Measurements from ENCODE around the gene BCL11A.

BCL11A gene

DNA sequence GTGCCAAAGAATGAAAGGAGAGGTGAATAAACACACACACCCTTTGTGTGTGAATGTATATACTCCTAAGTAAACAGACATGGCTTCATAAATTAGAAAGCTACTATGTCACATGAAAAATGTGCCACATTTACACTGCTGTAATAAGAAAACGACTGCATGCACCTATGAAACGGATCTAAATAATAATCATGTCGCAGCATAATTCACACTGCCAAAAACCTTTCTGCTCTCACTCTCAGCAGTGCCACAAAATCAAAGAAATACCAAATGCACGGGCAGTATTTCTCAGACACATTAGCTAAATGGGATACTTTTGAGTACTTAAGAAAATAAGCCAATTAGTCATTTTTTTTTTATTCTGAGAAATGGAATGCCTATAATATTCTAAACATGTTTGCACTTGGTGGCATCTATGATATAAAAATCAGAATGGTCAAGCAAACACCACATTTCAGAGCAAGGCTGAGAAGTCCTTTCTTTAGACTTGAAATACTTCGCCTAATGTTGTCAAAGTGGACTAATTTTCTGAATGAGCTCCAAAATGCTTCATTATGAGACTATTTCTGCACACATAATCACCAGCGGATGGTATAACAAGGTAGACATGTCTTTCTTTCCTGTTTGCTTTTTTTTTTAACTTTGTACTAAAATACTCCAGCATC lies 6.6 kb downstream of the BCL11A start:
- TF ChIP-seq, protein P1, sequence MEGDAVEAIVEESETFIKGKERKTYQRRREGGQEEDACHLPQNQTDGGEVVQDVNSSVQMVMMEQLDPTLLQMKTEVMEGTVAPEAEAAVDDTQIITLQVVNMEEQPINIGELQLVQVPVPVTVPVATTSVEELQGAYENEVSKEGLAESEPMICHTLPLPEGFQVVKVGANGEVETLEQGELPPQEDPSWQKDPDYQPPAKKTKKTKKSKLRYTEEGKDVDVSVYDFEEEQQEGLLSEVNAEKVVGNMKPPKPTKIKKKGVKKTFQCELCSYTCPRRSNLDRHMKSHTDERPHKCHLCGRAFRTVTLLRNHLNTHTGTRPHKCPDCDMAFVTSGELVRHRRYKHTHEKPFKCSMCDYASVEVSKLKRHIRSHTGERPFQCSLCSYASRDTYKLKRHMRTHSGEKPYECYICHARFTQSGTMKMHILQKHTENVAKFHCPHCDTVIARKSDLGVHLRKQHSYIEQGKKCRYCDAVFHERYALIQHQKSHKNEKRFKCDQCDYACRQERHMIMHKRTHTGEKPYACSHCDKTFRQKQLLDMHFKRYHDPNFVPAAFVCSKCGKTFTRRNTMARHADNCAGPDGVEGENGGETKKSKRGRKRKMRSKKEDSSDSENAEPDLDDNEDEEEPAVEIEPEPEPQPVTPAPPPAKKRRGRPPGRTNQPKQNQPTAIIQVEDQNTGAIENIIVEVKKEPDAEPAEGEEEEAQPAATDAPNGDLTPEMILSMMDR (conservative IDR thresholded peaks at IDR 0.05; ENCODE audit: low read depth, low read length) = no peak
- DNase-seq (ENCODE audit: low read depth) = no peak
- H3K4me3 ChIP-seq (ENCODE audit: low read length) = no peak overlapping the region

DNA sequence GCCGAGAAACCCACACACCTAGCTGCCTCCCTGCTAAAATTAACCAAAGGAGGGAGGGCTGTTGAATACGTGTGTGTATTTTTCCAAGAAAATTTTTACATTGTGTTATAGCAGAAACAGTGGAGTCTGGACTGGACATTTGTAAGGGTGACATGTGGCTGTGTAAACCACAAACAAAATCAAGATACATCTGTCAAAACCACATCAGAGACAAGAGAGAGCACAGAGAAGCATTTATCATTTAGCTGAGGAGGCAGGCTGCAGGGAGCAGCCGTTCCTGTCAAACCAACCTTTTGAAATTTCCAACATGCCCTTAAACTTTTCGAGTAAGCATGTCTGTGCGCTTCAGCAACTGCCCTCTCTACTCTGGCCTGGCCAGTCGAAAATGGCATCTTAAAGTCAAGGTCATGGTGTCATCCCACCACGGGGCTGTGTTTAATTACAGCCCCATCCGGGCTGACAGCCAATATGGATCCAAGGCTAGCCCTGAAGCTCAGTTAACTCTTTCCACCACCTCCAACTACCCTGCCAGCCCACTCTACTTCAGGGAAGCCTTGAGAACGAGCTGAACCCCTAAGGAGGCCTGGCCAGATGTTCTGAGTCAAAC lies 8.4 kb downstream of the BCL11A start:
- TF ChIP-seq, protein P1 (conservative IDR thresholded peaks at IDR 0.05; ENCODE audit: low read depth, low read length) = no peak
- DNase-seq (ENCODE audit: low read depth) = no peak

DNA sequence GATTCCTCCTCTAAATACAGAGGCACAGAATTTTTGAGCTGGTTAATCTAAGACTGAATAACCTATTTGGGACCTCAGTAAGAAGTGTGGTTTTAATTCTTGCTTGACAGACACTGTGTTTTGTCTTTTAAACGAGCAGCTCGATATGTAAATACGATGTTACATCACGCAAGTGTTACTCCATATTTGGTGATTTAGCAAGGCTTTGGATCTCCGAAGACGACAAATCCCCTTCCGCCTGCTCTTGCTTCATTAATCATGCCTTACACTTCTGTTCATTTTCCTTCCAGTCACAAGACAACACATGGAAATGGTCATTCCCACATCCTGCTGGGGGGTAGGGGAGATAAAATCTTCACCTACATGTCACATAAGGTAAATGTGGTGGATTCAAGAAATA lies 9.4 kb downstream of the BCL11A start:
- H3K4me3 ChIP-seq (ENCODE audit: low read length) = no peak overlapping the region
- TF ChIP-seq, protein P1 (conservative IDR thresholded peaks at IDR 0.05; ENCODE audit: low read depth, low read length) = no peak
- DNase-seq (ENCODE audit: low read depth) = no peak

More for the DNA sequence above, 8.4 kb downstream of the BCL11A start:
- no peak overlapping the region for H3K4me3 ChIP-seq (ENCODE audit: low read length)

DNA sequence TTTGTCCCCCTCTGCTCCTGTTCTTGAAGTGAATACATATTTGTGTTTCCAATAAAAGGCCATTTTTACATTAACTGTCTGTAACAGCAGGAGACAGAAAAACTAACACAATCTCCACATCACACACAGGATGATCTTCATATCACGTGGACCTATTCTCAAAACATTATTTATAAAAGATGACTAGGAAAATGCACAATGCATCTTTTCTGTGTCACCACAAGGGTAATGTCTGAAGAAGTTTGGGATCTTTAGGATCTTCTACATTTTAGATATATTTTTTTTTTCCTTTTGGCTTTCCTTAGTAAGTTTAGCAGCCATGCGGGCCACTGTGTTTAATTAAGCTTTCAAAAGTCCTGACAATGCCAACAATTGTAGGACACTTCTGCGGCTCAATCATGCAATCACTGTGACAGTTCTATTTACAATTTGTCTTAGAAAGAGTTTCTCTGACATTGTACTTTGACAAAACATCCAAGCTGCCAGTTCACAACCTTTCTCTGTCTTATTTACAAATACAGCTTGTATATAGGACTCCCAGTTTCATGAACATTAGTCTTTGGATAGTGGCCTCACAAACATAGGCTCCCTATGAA lies 12.3 kb downstream of the BCL11A start:
- DNase-seq (ENCODE audit: low read depth) = no peak
- TF ChIP-seq, protein P1 (conservative IDR thresholded peaks at IDR 0.05; ENCODE audit: low read depth, low read length) = no peak

DNA sequence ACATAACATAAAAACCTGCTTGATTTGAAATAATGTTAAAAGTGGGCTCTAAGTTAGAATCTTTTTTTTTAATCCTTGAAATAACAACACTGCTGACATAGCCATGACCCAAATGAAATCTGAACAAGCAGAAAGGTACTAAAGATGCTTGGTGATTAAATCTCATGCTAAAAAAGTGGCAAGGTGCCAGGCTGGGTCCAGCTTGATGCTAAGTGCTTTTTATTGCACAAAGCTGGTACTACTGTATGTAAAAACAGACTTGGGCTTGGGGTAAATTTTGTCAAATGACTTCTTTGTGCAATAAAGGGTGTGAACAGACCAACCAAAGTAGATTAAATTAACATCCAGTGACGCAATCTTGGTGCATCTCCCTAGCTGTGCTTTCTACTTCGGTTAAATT lies 13.4 kb downstream of the BCL11A start:
- TF ChIP-seq, protein P1 (conservative IDR thresholded peaks at IDR 0.05; ENCODE audit: low read depth, low read length) = no peak
- no peak overlapping the region for H3K4me3 ChIP-seq (ENCODE audit: low read length)
- DNase-seq (ENCODE audit: low read depth) = no peak

More for the DNA sequence above, 12.3 kb downstream of the BCL11A start:
- H3K4me3 ChIP-seq (ENCODE audit: low read length) = no peak overlapping the region

DNA sequence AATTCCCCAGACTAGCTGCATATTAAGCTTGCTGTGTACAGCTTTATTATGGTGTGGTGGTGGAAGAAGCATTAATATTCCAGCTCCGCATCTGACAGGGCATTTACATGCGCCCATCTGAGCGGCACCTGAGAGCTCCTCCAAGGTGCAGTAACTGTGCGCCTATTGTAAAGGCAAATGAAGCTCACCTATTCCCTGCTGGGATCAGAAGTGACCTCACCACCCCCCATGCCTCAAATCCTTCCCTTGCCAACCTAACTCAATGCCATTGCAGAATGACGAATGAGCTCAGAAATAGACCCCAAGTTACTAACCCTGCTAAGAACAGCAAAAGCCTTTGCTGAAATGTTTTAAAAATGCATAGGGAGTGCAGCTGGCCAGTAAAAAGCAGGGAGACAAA lies 14.3 kb downstream of the BCL11A start:
- no peak for DNase-seq (ENCODE audit: low read depth)
- no peak overlapping the region for H3K4me3 ChIP-seq (ENCODE audit: low read length)
- TF ChIP-seq, protein P1 (conservative IDR thresholded peaks at IDR 0.05; ENCODE audit: low read depth, low read length) = no peak

DNA sequence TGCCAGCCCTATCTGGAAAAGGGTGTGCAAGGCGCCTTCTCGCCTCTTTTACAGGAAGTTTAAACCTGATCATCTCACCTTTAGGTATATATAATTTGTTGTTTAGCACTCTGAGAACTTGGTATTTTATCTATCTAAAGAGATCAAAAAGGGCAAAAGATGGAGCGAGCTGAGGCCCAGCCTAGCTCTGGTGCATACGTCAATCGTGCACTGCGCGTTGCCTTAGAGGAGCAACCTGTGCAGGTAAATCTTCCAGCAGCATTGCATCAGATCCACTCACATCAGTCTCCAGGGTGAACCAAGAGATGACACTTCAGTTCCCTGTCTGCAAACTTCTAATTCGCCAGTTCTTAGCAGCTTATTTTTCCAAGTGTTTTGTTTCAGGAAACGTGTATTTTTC lies 15.4 kb downstream of the BCL11A start:
- TF ChIP-seq, protein P1 (conservative IDR thresholded peaks at IDR 0.05; ENCODE audit: low read depth, low read length) = no peak
- no peak overlapping the region for H3K4me3 ChIP-seq (ENCODE audit: low read length)
- no peak for DNase-seq (ENCODE audit: low read depth)

All from retinal pigment epithelial cell (primary cell).